HT1080 (cell line): ENCODE results near the gene MYO18A. TPM values are rescaled to one million over a fixed set of nuclear protein-coding genes. Genes with fewer than 3 reads are reported as not detected.
"Not testable (repeated sequence)": the region's sequence is repeated elsewhere in the genome, so short reads cannot be mapped to it uniquely, and the experiment has no call there.

Source experiments
- DNase-seq: peaks from one replicate; pipeline ENCODE4 v3.0.0-alpha.2; 2015; ENCODE audit warnings: low read depth
- total RNA-seq: library from RNA; depleted of rRNA; stranded (reverse); fragments of >200 nt; shearing (Covaris generic); gene quantifications from 2 replicates; pipeline ENCODE4 v1.2.3, GENCODE V29; 2014

Gene MYO18A
- total RNA-seq, 1 experiment from 2014 or later = 21.0 TPM

GRCh38 chr17:29148790-29149430, 31.3 kb downstream of the MYO18A start:
- DNase-seq = peak; percentile 95

GRCh38 chr17:29148257-29148789, 31.9 kb downstream of the MYO18A start:
- DNase-seq = no peak

GRCh38 chr17:29147682-29148081, 32.5 kb downstream of the MYO18A start:
- DNase-seq = no peak

- DNase-seq = not testable (repeated sequence)
Observed at GRCh38 chr17:29147228-29147627, 33.0 kb downstream of the MYO18A start.

- DNase-seq = no peak
Observed at GRCh38 chr17:29146369-29146972, 33.7 kb downstream of the MYO18A start.

- DNase-seq = peak; percentile 80
Observed at GRCh38 chr17:29145289-29146073, 34.7 kb downstream of the MYO18A start.

- peak; percentile 41 for DNase-seq
Observed at GRCh38 chr17:29143894-29144293, 36.3 kb downstream of the MYO18A start.

- DNase-seq = no peak
Observed at GRCh38 chr17:29141514-29141876, 38.7 kb downstream of the MYO18A start.

- no peak for DNase-seq
Observed at GRCh38 chr17:29140631-29141513, 39.3 kb downstream of the MYO18A start.

- peak; percentile 74 for DNase-seq
Observed at GRCh38 chr17:29140051-29140621, 40.1 kb downstream of the MYO18A start.

- DNase-seq = no peak
Observed at GRCh38 chr17:29138971-29139691, 41.1 kb downstream of the MYO18A start.

- peak; percentile 71 for DNase-seq
Observed at GRCh38 chr17:29138184-29138955, 41.8 kb downstream of the MYO18A start.

GRCh38 chr17:29136998-29137730, 43.0 kb downstream of the MYO18A start:
- DNase-seq = peak; percentile 60

- no peak for DNase-seq
Observed at GRCh38 chr17:29135464-29135863, 44.7 kb downstream of the MYO18A start.

GRCh38 chr17:29133121-29133713, 47.0 kb downstream of the MYO18A start:
- DNase-seq = peak; percentile 58

GRCh38 chr17:29131814-29132682, 48.1 kb downstream of the MYO18A start:
- DNase-seq = peak; percentile 75

- DNase-seq = no peak
Observed at GRCh38 chr17:29129731-29130130, 50.5 kb downstream of the MYO18A start.
